GM12878 (cell line): Measurements from ENCODE around the gene PSORS1C1. TPM values are rescaled to one million over a fixed set of nuclear protein-coding genes. Genes with fewer than 3 reads are reported as not detected.

Source experiments
- ATAC-seq: fragments of 200-7000 bp; cut with Tn5 transposase; 3 replicates; pipeline ENCODE4 v1.9.1; 2020; ENCODE audit warnings: mild to moderate bottlenecking, moderate library complexity
- BruUV-seq: library from RNA; stranded (reverse); fragments of 400-500 nt; replicated peaks from 2 replicates; lab custom pipeline; 2021; lab: Mats Ljungman, UMichigan
- CTCF ChIA-PET: fragments of 300-600 bp; sonication (Branson Sonifier 250); formaldehyde crosslinking; extraction: SDS; loops from one replicate; lab custom pipeline; 2021; ENCODE audit warnings: inconsistent platforms; lab: Yijun Ruan, JAX
- POLR2A ChIA-PET: fragments of 350-600 bp; formaldehyde crosslinking; extraction: SDS; loops from one replicate; lab custom pipeline; 2021; ENCODE audit warnings: inconsistent platforms; lab: Charles Lee
- RAD21 ChIA-PET: fragments of 300-600 bp; sonication (Branson Sonifier 250); formaldehyde crosslinking; loops from one replicate; lab custom pipeline; 2023; ENCODE audit warnings: antibody characterized with exemption; ENCODE audit not compliant: unreplicated experiment; lab: Charles Lee
- SMC1A ChIA-PET: fragments of 300-600 bp; sonication (Branson Sonifier 250); formaldehyde crosslinking; loops from one replicate; lab custom pipeline; 2023; ENCODE audit not compliant: unreplicated experiment, uncharacterized antibody; lab: Charles Lee
- DNase-seq: peaks from one replicate; pipeline ENCODE4 v3.0.0-alpha.2; 2011; ENCODE audit warnings: low read depth, low spot score
- FAIRE-seq: peaks from 3 replicates; lab custom pipeline; 2011; peaks lifted over from hg19 to GRCh38; lab: Jason Lieb, UNC
- H2AFZ ChIP-seq: 2 replicates; pipeline ENCODE4 v1.6.0; 2011; ENCODE audit warnings: low read depth, low read length, control low read depth; ENCODE audit not compliant: control insufficient read depth
- H3K27ac ChIP-seq: 2 replicates; pipeline ENCODE4 v1.5.1; 2011; ENCODE audit warnings: control low read depth; ENCODE audit not compliant: control insufficient read depth, insufficient read depth
- H3K27me3 ChIP-seq, 2 experiments: replicated peaks in 1 of 2; 2 replicates each; pipeline versions ENCODE4 v1.6.0 to v1.6.1; 2011; ENCODE audit warnings: low read length in 1 of 2; ENCODE audit not compliant: control insufficient read depth in 2 of 2, insufficient read depth in 2 of 2
- H3K36me3 ChIP-seq, 2 experiments: 2 replicates each; pipeline ENCODE4 v1.5.1; 2011; ENCODE audit warnings: low read length in 1 of 2; ENCODE audit not compliant: control insufficient read depth in 2 of 2, insufficient read depth in 2 of 2
- H3K4me1 ChIP-seq: 2 replicates; pipeline ENCODE4 v1.6.1; 2011; ENCODE audit warnings: mild to moderate bottlenecking, low read length, moderate library complexity, mixed read lengths; ENCODE audit not compliant: control insufficient read depth, insufficient read depth
- H3K4me2 ChIP-seq: 2 replicates; pipeline ENCODE4 v1.6.0; 2011; ENCODE audit warnings: control low read depth; ENCODE audit not compliant: control insufficient read depth, insufficient read depth
- H3K4me3 ChIP-seq: fragments of 200-600 bp; sonication (generic); 2 replicates; pipeline ENCODE4 v1.5.1; 2016
- H3K79me2 ChIP-seq: 2 replicates; pipeline ENCODE4 v1.6.0; 2011; ENCODE audit warnings: low read length; ENCODE audit not compliant: control insufficient read depth, insufficient read depth
- H3K9ac ChIP-seq: 2 replicates; pipeline ENCODE4 v1.8.0; 2011; ENCODE audit warnings: low read length, control low read depth, mixed read lengths; ENCODE audit not compliant: control insufficient read depth, insufficient read depth
- H3K9me3 ChIP-seq: replicated peaks from 3 replicates; pipeline ENCODE4 v1.5.1; 2011; ENCODE audit warnings: mild to moderate bottlenecking, low read length; ENCODE audit not compliant: control insufficient read depth, insufficient read depth
- H4K20me1 ChIP-seq: 2 replicates; pipeline ENCODE4 v1.6.0; 2011; ENCODE audit not compliant: control insufficient read depth, insufficient read depth
- CHD4 ChIP-seq: fragments of 200-600 bp; sonication (generic); IDR thresholded peaks from 2 replicates; pipeline ENCODE4 v1.6.1; 2016; ENCODE audit warnings: mild to moderate bottlenecking
- ESRRA ChIP-seq: IDR thresholded peaks from 2 replicates; pipeline ENCODE4 v1.6.1; 2012; ENCODE audit warnings: mild to moderate bottlenecking, low read length, improper control_type of control experiment
- GATAD2B ChIP-seq: fragments of 450-650 bp; conservative IDR thresholded peaks from 2 replicates; pipeline ENCODE4 v1.6.1; 2017; ENCODE audit warnings: low read depth, mild to moderate bottlenecking, moderate library complexity
- HCFC1 ChIP-seq: fragments of 150-350 bp; IDR thresholded peaks from 2 replicates; pipeline ENCODE4 v1.6.1; 2014; ENCODE audit warnings: low read length
- LARP7 ChIP-seq: fragments of 450-650 bp; IDR thresholded peaks from 2 replicates; pipeline ENCODE4 v1.6.1; 2017; ENCODE audit warnings: mild to moderate bottlenecking
- NFYB ChIP-seq: IDR thresholded peaks from 2 replicates; pipeline ENCODE4 v1.6.1; 2011; ENCODE audit warnings: low read depth, mild to moderate bottlenecking, low read length, improper control_type of control experiment, moderate library complexity; ENCODE audit not compliant: insufficient read depth
- SMAD1 ChIP-seq: fragments of 450-650 bp; IDR thresholded peaks from 2 replicates; pipeline ENCODE4 v1.6.1; 2018; ENCODE audit warnings: mild to moderate bottlenecking, low read depth; ENCODE audit not compliant: partially characterized antibody
- STAT1 ChIP-seq: fragments of 450-650 bp; conservative IDR thresholded peaks from 2 replicates; pipeline ENCODE4 v1.6.1; 2014; ENCODE audit warnings: antibody characterized with exemption, mild to moderate bottlenecking
- SUZ12 ChIP-seq: fragments of 200-600 bp; sonication (generic); IDR thresholded peaks from one replicate; pipeline ENCODE4 v1.6.1; 2018; ENCODE audit warnings: antibody characterized with exemption, mild to moderate bottlenecking; ENCODE audit not compliant: unreplicated experiment
- WGBS: methylation state at CpG from one replicate; pipeline ENCODE4 v1.1.6; 2016; ENCODE audit warnings: low lambda C conversion rate; ENCODE audit not compliant: insufficient replicate concordance, insufficient coverage; ENCODE audit errors: missing lambda C conversion rate; 5-methylcytosine and 5-hydroxymethylcytosine counted together
- in situ Hi-C: fragments of 300-500 bp; cut with MboI; formaldehyde crosslinking; loops from 9 replicates; pipeline ENCODE4 v1.14.3; 2018; ENCODE audit warnings: mixed read lengths
- intact Hi-C: fragments of 100-400 bp; cut with micrococcal nuclease; formaldehyde crosslinking; loops from one replicate; pipeline ENCODE4 v1.14.2; 2022; ENCODE audit not compliant: unreplicated experiment
- polyA plus RNA-seq, 11 experiments: library from polyadenylated mRNA; depleted of rRNA in 4 of 11; unstranded in 6 of 11; stranded (reverse) in 5 of 11; fragments of >200 nt; fragmentation: Nextera tagmentation in 4 of 11; fragmentation: Illumina TruSeq in 1 of 11; extraction: Ambion mirVana in 4 of 11; extraction: Trizol in 1 of 11; gene quantifications; 1 replicate in 1 of 11; 2 replicates in 10 of 11; pipeline versions ENCODE4 v1.2.1 to v1.2.3, GENCODE V29; 2011 to 2016; ENCODE audit warnings: inconsistent platforms in 2 of 11, missing spikeins in 2 of 11, low read depth in 1 of 11
- total RNA-seq, 4 experiments: library from RNA; depleted of rRNA in 3 of 4; stranded (reverse); fragments of >200 nt in 3 of 4; fragmentation: Illumina TruSeq in 1 of 4; extraction: Trizol in 1 of 4; gene quantifications; 2 replicates each; pipeline versions ENCODE4 v1.2.1 to v1.2.3, GENCODE V29; 2013 to 2021
- TF ChIP-seq, protein P1 (sequence below): IDR thresholded peaks from 2 replicates; pipeline ENCODE4 v1.6.1; 2012; ENCODE audit warnings: low read length, inconsistent platforms
- TF ChIP-seq, protein P2 (sequence below): fragments of 450-650 bp; formaldehyde crosslinking; IDR thresholded peaks from 2 replicates; pipeline ENCODE4 v1.4.0; 2020; ENCODE audit warnings: mild to moderate bottlenecking, moderate library complexity
- TF ChIP-seq, protein P3 (sequence below): IDR thresholded peaks from 2 replicates; pipeline ENCODE4 v1.6.1; 2012; ENCODE audit warnings: improper control_type of control experiment, low read depth, low read length; ENCODE audit not compliant: insufficient replicate concordance

Gene PSORS1C1
- total and polyA plus RNA-seq, 10 of the 15 experiments (the other 5 are each of a cell fraction or from before 2014, with no cell fraction given): 0.13 to 1.00 (median 0.20) TPM; not detected in 5

DNA sequence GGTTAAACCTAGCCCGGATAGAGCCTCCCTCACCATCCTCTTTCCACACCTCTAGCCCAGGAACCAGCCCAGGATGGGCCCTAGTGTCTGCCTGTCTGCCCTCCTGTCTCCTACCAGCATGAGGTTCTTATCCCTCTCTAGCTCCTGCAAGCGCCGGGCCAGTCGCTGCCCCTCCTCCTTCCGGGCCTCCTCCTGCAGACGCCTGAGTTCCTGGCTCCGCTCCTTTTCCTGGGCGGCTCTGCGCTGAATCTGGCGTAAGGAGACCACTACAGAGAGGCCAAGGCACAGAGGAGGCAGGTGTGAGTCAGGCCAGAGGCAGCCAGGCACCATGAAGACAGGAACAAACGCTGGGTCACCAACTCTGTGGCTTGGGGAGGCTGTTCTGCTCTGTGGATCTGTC is 28.5 kb downstream of the PSORS1C1 start:
- FAIRE-seq: no peak
- TF ChIP-seq SUZ12: no peak
- no peak for TF ChIP-seq CHD4
- TF ChIP-seq, protein P1, sequence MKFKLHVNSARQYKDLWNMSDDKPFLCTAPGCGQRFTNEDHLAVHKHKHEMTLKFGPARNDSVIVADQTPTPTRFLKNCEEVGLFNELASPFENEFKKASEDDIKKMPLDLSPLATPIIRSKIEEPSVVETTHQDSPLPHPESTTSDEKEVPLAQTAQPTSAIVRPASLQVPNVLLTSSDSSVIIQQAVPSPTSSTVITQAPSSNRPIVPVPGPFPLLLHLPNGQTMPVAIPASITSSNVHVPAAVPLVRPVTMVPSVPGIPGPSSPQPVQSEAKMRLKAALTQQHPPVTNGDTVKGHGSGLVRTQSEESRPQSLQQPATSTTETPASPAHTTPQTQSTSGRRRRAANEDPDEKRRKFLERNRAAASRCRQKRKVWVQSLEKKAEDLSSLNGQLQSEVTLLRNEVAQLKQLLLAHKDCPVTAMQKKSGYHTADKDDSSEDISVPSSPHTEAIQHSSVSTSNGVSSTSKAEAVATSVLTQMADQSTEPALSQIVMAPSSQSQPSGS: no peak
- TF ChIP-seq, protein P2, sequence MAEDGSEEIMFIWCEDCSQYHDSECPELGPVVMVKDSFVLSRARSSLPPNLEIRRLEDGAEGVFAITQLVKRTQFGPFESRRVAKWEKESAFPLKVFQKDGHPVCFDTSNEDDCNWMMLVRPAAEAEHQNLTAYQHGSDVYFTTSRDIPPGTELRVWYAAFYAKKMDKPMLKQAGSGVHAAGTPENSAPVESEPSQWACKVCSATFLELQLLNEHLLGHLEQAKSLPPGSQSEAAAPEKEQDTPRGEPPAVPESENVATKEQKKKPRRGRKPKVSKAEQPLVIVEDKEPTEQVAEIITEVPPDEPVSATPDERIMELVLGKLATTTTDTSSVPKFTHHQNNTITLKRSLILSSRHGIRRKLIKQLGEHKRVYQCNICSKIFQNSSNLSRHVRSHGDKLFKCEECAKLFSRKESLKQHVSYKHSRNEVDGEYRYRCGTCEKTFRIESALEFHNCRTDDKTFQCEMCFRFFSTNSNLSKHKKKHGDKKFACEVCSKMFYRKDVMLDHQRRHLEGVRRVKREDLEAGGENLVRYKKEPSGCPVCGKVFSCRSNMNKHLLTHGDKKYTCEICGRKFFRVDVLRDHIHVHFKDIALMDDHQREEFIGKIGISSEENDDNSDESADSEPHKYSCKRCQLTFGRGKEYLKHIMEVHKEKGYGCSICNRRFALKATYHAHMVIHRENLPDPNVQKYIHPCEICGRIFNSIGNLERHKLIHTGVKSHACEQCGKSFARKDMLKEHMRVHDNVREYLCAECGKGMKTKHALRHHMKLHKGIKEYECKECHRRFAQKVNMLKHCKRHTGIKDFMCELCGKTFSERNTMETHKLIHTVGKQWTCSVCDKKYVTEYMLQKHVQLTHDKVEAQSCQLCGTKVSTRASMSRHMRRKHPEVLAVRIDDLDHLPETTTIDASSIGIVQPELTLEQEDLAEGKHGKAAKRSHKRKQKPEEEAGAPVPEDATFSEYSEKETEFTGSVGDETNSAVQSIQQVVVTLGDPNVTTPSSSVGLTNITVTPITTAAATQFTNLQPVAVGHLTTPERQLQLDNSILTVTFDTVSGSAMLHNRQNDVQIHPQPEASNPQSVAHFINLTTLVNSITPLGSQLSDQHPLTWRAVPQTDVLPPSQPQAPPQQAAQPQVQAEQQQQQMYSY (CRISPR knock-in tag): no peak
- no peak for TF ChIP-seq LARP7
- TF ChIP-seq, protein P3, sequence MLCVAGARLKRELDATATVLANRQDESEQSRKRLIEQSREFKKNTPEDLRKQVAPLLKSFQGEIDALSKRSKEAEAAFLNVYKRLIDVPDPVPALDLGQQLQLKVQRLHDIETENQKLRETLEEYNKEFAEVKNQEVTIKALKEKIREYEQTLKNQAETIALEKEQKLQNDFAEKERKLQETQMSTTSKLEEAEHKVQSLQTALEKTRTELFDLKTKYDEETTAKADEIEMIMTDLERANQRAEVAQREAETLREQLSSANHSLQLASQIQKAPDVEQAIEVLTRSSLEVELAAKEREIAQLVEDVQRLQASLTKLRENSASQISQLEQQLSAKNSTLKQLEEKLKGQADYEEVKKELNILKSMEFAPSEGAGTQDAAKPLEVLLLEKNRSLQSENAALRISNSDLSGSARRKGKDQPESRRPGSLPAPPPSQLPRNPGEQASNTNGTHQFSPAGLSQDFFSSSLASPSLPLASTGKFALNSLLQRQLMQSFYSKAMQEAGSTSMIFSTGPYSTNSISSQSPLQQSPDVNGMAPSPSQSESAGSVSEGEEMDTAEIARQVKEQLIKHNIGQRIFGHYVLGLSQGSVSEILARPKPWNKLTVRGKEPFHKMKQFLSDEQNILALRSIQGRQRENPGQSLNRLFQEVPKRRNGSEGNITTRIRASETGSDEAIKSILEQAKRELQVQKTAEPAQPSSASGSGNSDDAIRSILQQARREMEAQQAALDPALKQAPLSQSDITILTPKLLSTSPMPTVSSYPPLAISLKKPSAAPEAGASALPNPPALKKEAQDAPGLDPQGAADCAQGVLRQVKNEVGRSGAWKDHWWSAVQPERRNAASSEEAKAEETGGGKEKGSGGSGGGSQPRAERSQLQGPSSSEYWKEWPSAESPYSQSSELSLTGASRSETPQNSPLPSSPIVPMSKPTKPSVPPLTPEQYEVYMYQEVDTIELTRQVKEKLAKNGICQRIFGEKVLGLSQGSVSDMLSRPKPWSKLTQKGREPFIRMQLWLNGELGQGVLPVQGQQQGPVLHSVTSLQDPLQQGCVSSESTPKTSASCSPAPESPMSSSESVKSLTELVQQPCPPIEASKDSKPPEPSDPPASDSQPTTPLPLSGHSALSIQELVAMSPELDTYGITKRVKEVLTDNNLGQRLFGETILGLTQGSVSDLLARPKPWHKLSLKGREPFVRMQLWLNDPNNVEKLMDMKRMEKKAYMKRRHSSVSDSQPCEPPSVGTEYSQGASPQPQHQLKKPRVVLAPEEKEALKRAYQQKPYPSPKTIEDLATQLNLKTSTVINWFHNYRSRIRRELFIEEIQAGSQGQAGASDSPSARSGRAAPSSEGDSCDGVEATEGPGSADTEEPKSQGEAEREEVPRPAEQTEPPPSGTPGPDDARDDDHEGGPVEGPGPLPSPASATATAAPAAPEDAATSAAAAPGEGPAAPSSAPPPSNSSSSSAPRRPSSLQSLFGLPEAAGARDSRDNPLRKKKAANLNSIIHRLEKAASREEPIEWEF: no peak
- no peak for TF ChIP-seq ESRRA
- TF ChIP-seq GATAD2B: no peak
- no peak for TF ChIP-seq NFYB
- TF ChIP-seq SMAD1: no peak
- no peak for TF ChIP-seq STAT1
- no peak for TF ChIP-seq HCFC1

More for the DNA sequence above, 28.5 kb downstream of the PSORS1C1 start:
- H3K4me1 ChIP-seq: peaks cover under 1% of the 10 kb centered on the region; the same call in 1 of the 2 replicates
- intact Hi-C loops (no loop called here), in situ Hi-C loops (no loop called here)
- no peaks in the 10 kb centered on the region for H3K27me3 ChIP-seq
- CTCF ChIA-PET: interaction anchor here (22.9 kb wide), 1 partner anchor 50 kb away, joined by 326 read pairs; no protein-coding TSS in a partner anchor
- SMC1A ChIA-PET: no interaction called here
- WGBS: 94% methylated on average over 9 of the region's 11 CpGs
- no peak overlapping the region for H3K4me3 ChIP-seq
- no peak overlapping the region for H3K27ac ChIP-seq
- DNase-seq: no peak
- no peaks in the 10 kb centered on the region for H3K79me2 ChIP-seq
- H3K9ac ChIP-seq: no peak overlapping the region
- H3K4me2 ChIP-seq: no peak overlapping the region
- RAD21 ChIA-PET: no interaction called here
- peaks cover 0 to 4% of the 10 kb centered on the region in 2 experiments; a peak in 1 of 4 replicates for H3K36me3 ChIP-seq
- H3K9me3 ChIP-seq: no peaks in the 10 kb centered on the region
- POLR2A ChIA-PET: no interaction called here
- BruUV-seq: no TSS peak
- H4K20me1 ChIP-seq: no peaks in the 10 kb centered on the region
- H2AFZ ChIP-seq: no peak overlapping the region
- ATAC-seq: no peak
